MCF 10A (cell line): ENCODE measurements around the gene TMED9. TPM values are rescaled to one million over a fixed set of nuclear protein-coding genes. Genes with fewer than 3 reads are reported as not detected.

ENCODE experiments used
- BruUV-seq: library from RNA; stranded (reverse); fragments of 400-500 nt; replicated peaks from 2 replicates; lab custom pipeline; 2021; lab: Mats Ljungman, UMichigan
- CTCF ChIA-PET: fragments of 300-600 bp; sonication (Branson Sonifier 250); formaldehyde crosslinking; extraction: SDS; loops from one replicate; lab custom pipeline; 2021; ENCODE audit warnings: antibody characterized with exemption, inconsistent platforms; lab: Yijun Ruan, JAX
- POLR2A ChIA-PET: fragments of 300-600, 350-650 bp; sonication (Branson Sonifier 250); formaldehyde crosslinking; extraction: SDS; loops from one replicate; lab custom pipeline; 2020; ENCODE audit warnings: antibody characterized with exemption, inconsistent platforms; lab: Yijun Ruan, JAX
- DNase-seq: peaks from one replicate; pipeline ENCODE4 v3.0.0-alpha.2; 2018; ENCODE audit not compliant: unreplicated experiment
- H3K27ac Mint-ChIP-seq: one replicate; pipeline ENCODE4 v1.8.0; 2022; ENCODE audit warnings: mild to moderate bottlenecking, low read depth, mixed read lengths; ENCODE audit not compliant: unreplicated experiment
- H3K27me3 Mint-ChIP-seq: one replicate; pipeline ENCODE4 v1.8.0; 2022; ENCODE audit warnings: mixed read lengths; ENCODE audit not compliant: insufficient read depth, unreplicated experiment
- H3K36me3 Mint-ChIP-seq: one replicate; pipeline ENCODE4 v1.8.0; 2022; ENCODE audit warnings: mild to moderate bottlenecking, moderate library complexity, mixed read lengths; ENCODE audit not compliant: insufficient read depth, unreplicated experiment
- H3K4me1 Mint-ChIP-seq: one replicate; pipeline ENCODE4 v1.8.0; 2022; ENCODE audit warnings: mixed read lengths; ENCODE audit not compliant: insufficient read depth, unreplicated experiment
- H3K4me3 Mint-ChIP-seq: one replicate; pipeline ENCODE4 v1.8.0; 2022; ENCODE audit warnings: mild to moderate bottlenecking, moderate library complexity, mixed read lengths; ENCODE audit not compliant: unreplicated experiment
- H3K9me3 Mint-ChIP-seq: one replicate; pipeline ENCODE4 v1.8.0; 2022; ENCODE audit warnings: mixed read lengths; ENCODE audit not compliant: unreplicated experiment
- CTCF ChIP-seq: fragments of 200-600 bp; IDR thresholded peaks from one replicate; pipeline ENCODE4 v1.8.0; 2022; ENCODE audit warnings: antibody characterized with exemption, mild to moderate bottlenecking; ENCODE audit not compliant: unreplicated experiment
- intact Hi-C: fragments of 100-400 bp; cut with micrococcal nuclease; formaldehyde crosslinking; loops from 2 replicates; pipeline ENCODE4 v1.14.1; 2022
- total RNA-seq: library from RNA; stranded (reverse); gene quantifications from 2 replicates; pipeline ENCODE4 v1.2.3, GENCODE V29; 2022

The TMED9 gene
- total RNA-seq, 1 experiment from 2014 or later, result 301 TPM

- H3K27ac Mint-ChIP-seq, result no peak overlapping the region
- no TSS peak for BruUV-seq
- H3K9me3 Mint-ChIP-seq, result no peaks in the 10 kb centered on the region
- no peak overlapping the region for H3K4me3 Mint-ChIP-seq
- no peak for DNase-seq
- no peak for TF ChIP-seq CTCF
- intact Hi-C loops, result no loop called here
- H3K4me1 Mint-ChIP-seq, result peaks cover 10% of the 10 kb centered on the region
- ChIA-PET CTCF (interaction anchor here (0.6 to 1.5 kb wide), 5 partner anchors 11 to 222 kb away, joined by 3 to 6 read pairs (median 3); no protein-coding TSS in a partner anchor), POLR2A (no interaction called here)
- H3K27me3 Mint-ChIP-seq, result no peaks in the 10 kb centered on the region
- H3K36me3 Mint-ChIP-seq, result no peaks in the 10 kb centered on the region
These were observed 15.8 kb upstream of the TMED9 start for GRCh38 chr5:177576169-177576568.

GRCh38 chr5:177578316-177578715 is 13.7 kb upstream of the TMED9 start:
- Mint-ChIP-seq H3K4me3 (no peak overlapping the region), H3K9me3 (no peaks in the 10 kb centered on the region), H3K27me3 (peaks cover under 1% of the 10 kb centered on the region), H3K4me1 (peaks cover 10% of the 10 kb centered on the region), H3K36me3 (no peaks in the 10 kb centered on the region), H3K27ac (no peak overlapping the region)
- ChIA-PET CTCF (interaction anchor here (1.2 kb wide), 1 partner anchor 9 kb away, joined by 4 read pairs; no protein-coding TSS in a partner anchor), POLR2A (interaction anchor here (0.9 to 1.3 kb wide), 3 partner anchors 11 to 14 kb away, joined by 3 to 4 read pairs (median 3); partner anchors contain the start of gene TMED9)
- intact Hi-C loops, result no loop called here
- BruUV-seq, result no TSS peak
- DNase-seq, result no peak
- no peak for TF ChIP-seq CTCF

GRCh38 chr5:177588413-177588909 is 3.5 kb upstream of the TMED9 start:
- H3K9me3 Mint-ChIP-seq, result no peaks in the 10 kb centered on the region
- peaks cover 4% of the 10 kb centered on the region for H3K4me1 Mint-ChIP-seq
- intact Hi-C loops, result no loop called here
- TF ChIP-seq CTCF, result no peak
- H3K36me3 Mint-ChIP-seq, result peaks cover 17% of the 10 kb centered on the region
- peaks cover 71% of the 10 kb centered on the region for H3K27me3 Mint-ChIP-seq
- no peak overlapping the region for H3K27ac Mint-ChIP-seq
- no peak for DNase-seq
- H3K4me3 Mint-ChIP-seq, result no peak overlapping the region
- no TSS peak for BruUV-seq
- ChIA-PET POLR2A (interaction anchor here (0.9 to 2.7 kb wide), 3 partner anchors 9 to 42 kb away, joined by 3 to 13 read pairs (median 3); partner anchors contain the start of gene B4GALT7), CTCF (interaction anchor here (0.6 kb wide), 1 partner anchor 565 kb away, joined by 5 read pairs; the partner anchor contains the start of gene NHP2)

- CTCF ChIA-PET, result no interaction called here
- H3K4me3 Mint-ChIP-seq, result no peak overlapping the region
These were observed 1.6 kb upstream of the TMED9 start for GRCh38 chr5:177590406-177590805.

More at GRCh38 chr5:177590406-177590805, 1.6 kb upstream of the TMED9 start:
- DNase-seq, result no peak
- Mint-ChIP-seq H3K9me3 (no peaks in the 10 kb centered on the region), H3K27me3 (peaks cover 51% of the 10 kb centered on the region), H3K27ac (no peak overlapping the region), H3K36me3 (peaks cover 32% of the 10 kb centered on the region), H3K4me1 (peaks cover 7% of the 10 kb centered on the region)
- intact Hi-C loops, result loop anchor here (5.0 kb wide), 2 partner anchors 43 to 88 kb away; no protein-coding TSS in a partner anchor
- no peak for TF ChIP-seq CTCF
- POLR2A ChIA-PET, result interaction anchor here (0.8 to 2.3 kb wide), 2 partner anchors 18 to 44 kb away, joined by 4 to 7 read pairs; no protein-coding TSS in a partner anchor
- no TSS peak for BruUV-seq
